Tibial nerve (tissue), 4 donors: ENCODE measurements around the gene TRPM1. TPM values are rescaled to one million over a fixed set of nuclear protein-coding genes. Genes with fewer than 3 reads are reported as not detected.

Experiments
- DNase-seq, 2 donors: peaks; one replicate each; pipeline ENCODE4 v3.0.0-alpha.2; 2019; ENCODE audit warnings: low spot score in 2 of 2
- H3K27ac ChIP-seq, 4 donors: fragments of 200-600 bp; sonication (generic) in 3 of 4; one replicate each; pipeline ENCODE4 v1.5.1; 2017 to 2019; ENCODE audit warnings: mild to moderate bottlenecking in 1 of 4
- H3K27me3 ChIP-seq, 2 donors: fragments of 200-600 bp; sonication (generic) in 1 of 2; one replicate each; pipeline versions ENCODE4 v1.5.1 to v1.6.0; 2017 to 2019
- H3K36me3 ChIP-seq, 3 donors: fragments of 200-600 bp; sonication (generic); one replicate each; pipeline ENCODE4 v1.5.1; 2018 to 2019
- H3K4me1 ChIP-seq, 4 donors: fragments of 200-600 bp; sonication (generic) in 3 of 4; one replicate each; pipeline ENCODE4 v1.5.1; 2017 to 2019
- H3K4me3 ChIP-seq, 4 donors: fragments of 200-600 bp; sonication (generic) in 3 of 4; one replicate each; pipeline ENCODE4 v1.5.1; 2017 to 2019; ENCODE audit warnings: mild to moderate bottlenecking in 1 of 4, moderate library complexity in 1 of 4
- H3K9me3 ChIP-seq, 4 donors: fragments of 200-600 bp; sonication (generic) in 3 of 4; one replicate each; pipeline ENCODE4 v1.5.1; 2017 to 2019
- CTCF ChIP-seq, 5 experiments: fragments of 200-600 bp in 3 of 5; fragments of 450-650 bp in 2 of 5; sonication (generic) in 3 of 5; IDR thresholded peaks; one replicate each; pipeline ENCODE4 v1.5.1; 2016 to 2019; ENCODE audit warnings: antibody characterized with exemption in 5 of 5, mild to moderate bottlenecking in 3 of 5, moderate library complexity in 2 of 5
- EP300 ChIP-seq, 2 donors: sonication (generic); formaldehyde crosslinking; IDR thresholded peaks; one replicate each; pipeline ENCODE4 v1.6.1; 2017; ENCODE audit warnings: antibody characterized with exemption in 2 of 2, mild to moderate bottlenecking in 1 of 2
- POLR2A ChIP-seq, 2 donors: fragments of 450-650 bp; IDR thresholded peaks; one replicate each; pipeline ENCODE4 v1.6.1; 2017; ENCODE audit warnings: antibody characterized with exemption in 2 of 2, mild to moderate bottlenecking in 2 of 2, moderate library complexity in 2 of 2
- WGBS, 2 donors: methylation state at CpG; one replicate each; pipeline ENCODE4 v1.1.5; 2018; 5-methylcytosine and 5-hydroxymethylcytosine counted together
- total RNA-seq, 4 donors: library from RNA; depleted of rRNA; stranded (reverse); fragments of >200 nt; gene quantifications; one replicate each; pipeline ENCODE4 v1.1.0, GENCODE V29; 2016

Gene TRPM1
- total RNA-seq, 4 donors from 2014 or later = not detected

GRCh38 chr15:31136016-31136415, 34.5 kb upstream of the TRPM1 start:
- Histone ChIP-seq H3K27ac (no peak overlapping the region), H3K9me3 (no peaks in the 10 kb centered on the region), H3K4me3 (no peak overlapping the region), H3K36me3 (no peaks in the 10 kb centered on the region), H3K27me3 (no peaks in the 10 kb centered on the region), H3K4me1 (no peaks in the 10 kb centered on the region)
- 72 to 75% methylated on average over 9 of the region's 9 CpGs for WGBS, 2 donors
- TF ChIP-seq POLR2A (IDR thresholded peaks at IDR 0.05) (no peak), EP300 (IDR thresholded peaks at IDR 0.05) (no peak), CTCF (IDR thresholded peaks at IDR 0.05) (no peak)
- no peak for DNase-seq

GRCh38 chr15:31135523-31135922, 34.0 kb upstream of the TRPM1 start:
- DNase-seq = no peak
- H3K4me3 ChIP-seq = no peak overlapping the region
- H3K4me1 ChIP-seq = peaks cover 0 to 3% (median 0%) of the 10 kb centered on the region in 4 donors
- no peaks in the 10 kb centered on the region for H3K9me3 ChIP-seq
- H3K36me3 ChIP-seq = no peaks in the 10 kb centered on the region
- no peak overlapping the region for H3K27ac ChIP-seq
- no peaks in the 10 kb centered on the region for H3K27me3 ChIP-seq
- TF ChIP-seq POLR2A (IDR thresholded peaks at IDR 0.05) = no peak
- TF ChIP-seq CTCF (IDR thresholded peaks at IDR 0.05) = no peak
- no peak for TF ChIP-seq EP300 (IDR thresholded peaks at IDR 0.05)
- 82 to 88% methylated on average over 6 of the region's 6 CpGs for WGBS, 2 donors

GRCh38 chr15:31133890-31134289, 32.4 kb upstream of the TRPM1 start:
- Histone ChIP-seq H3K9me3 (no peaks in the 10 kb centered on the region), H3K27me3 (no peaks in the 10 kb centered on the region), H3K27ac (no peak overlapping the region), H3K4me1 (peaks cover 0 to 9% (median 2%) of the 10 kb centered on the region in 4 donors), H3K36me3 (no peaks in the 10 kb centered on the region), H3K4me3 (no peak overlapping the region)
- 89 to 92% methylated on average over 5 of the region's 5 CpGs for WGBS, 2 donors
- TF ChIP-seq EP300 (IDR thresholded peaks at IDR 0.05) (no peak), POLR2A (IDR thresholded peaks at IDR 0.05) (no peak), CTCF (IDR thresholded peaks at IDR 0.05) (no peak)
- DNase-seq = no peak

- no peak for DNase-seq
- TF ChIP-seq CTCF (IDR thresholded peaks at IDR 0.05) (no peak), POLR2A (IDR thresholded peaks at IDR 0.05) (no peak), EP300 (IDR thresholded peaks at IDR 0.05) (no peak)
- Histone ChIP-seq H3K36me3 (no peaks in the 10 kb centered on the region), H3K9me3 (no peaks in the 10 kb centered on the region), H3K27ac (no peak overlapping the region), H3K27me3 (no peaks in the 10 kb centered on the region), H3K4me1 (peaks cover 0 to 12% (median 2%) of the 10 kb centered on the region in 4 donors), H3K4me3 (no peak overlapping the region)
- WGBS, 2 donors = 88 to 96% methylated on average over 7 to 12 of the region's 12 CpGs
Observed at GRCh38 chr15:31131853-31132375, 30.4 kb upstream of the TRPM1 start.

GRCh38 chr15:31130576-31131237, 29.2 kb upstream of the TRPM1 start:
- no peak for DNase-seq
- H3K4me3 ChIP-seq = no peak overlapping the region
- no peaks in the 10 kb centered on the region for H3K9me3 ChIP-seq
- H3K27ac ChIP-seq = no peak overlapping the region
- 65 to 68% methylated on average over 12 of the region's 12 CpGs for WGBS, 2 donors
- no peak for TF ChIP-seq EP300 (IDR thresholded peaks at IDR 0.05)
- no peak for TF ChIP-seq CTCF (IDR thresholded peaks at IDR 0.05)
- TF ChIP-seq POLR2A (IDR thresholded peaks at IDR 0.05) = no peak
- H3K36me3 ChIP-seq = no peaks in the 10 kb centered on the region
- H3K4me1 ChIP-seq = peaks cover 0 to 12% (median 2%) of the 10 kb centered on the region in 4 donors
- no peaks in the 10 kb centered on the region for H3K27me3 ChIP-seq
